ENCODE results near the gene RHBDF2.

Gene RHBDF2

DNA sequence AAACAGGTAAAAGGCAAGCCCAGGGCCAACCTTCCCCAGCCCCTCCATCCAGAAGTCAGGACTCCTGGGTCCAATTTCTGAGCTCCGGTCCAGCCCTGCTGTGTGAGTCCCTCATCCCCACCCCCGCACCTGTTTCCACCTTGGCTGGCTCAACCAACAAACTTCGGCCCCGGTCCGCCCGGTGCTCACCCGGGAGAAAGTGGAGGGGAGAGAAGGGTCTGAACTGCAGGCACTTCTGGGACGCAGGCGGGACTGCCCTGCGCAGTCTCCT, 541 bp downstream of the RHBDF2 start:
- no peak for DNase-seq

DNA sequence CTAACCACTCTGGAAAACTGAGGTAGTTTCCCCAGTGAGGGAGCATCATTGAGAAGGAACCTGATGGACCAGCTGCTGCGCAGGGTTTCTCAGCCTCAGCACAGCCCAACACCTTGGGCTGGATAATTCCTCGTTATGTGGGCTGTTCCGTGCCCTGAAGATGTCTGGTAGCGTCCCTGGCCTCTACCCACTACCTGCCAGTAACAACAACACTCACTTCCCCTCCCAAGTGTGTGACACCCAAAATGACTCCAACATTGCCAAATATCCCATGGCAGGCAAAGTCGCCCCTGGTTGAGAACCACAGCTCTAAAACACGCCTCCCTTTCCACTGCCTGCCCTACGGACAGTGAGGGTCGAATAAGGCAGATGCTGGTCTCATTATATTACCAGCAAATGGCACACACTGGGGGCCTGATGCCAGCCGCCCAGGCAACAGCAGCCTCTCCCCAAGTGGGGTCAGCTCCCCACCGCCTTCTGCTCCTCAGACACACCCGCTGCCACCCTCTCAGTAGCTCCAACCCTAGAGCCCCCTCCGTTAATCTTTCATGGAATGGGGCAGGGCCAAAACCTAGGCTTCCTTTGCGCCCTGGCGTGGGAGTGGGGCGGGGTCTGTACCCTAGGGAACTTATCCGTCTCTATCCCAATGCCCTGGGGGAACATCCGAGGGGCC, 1.0 kb downstream of the RHBDF2 start:
- no peak for DNase-seq

DNA sequence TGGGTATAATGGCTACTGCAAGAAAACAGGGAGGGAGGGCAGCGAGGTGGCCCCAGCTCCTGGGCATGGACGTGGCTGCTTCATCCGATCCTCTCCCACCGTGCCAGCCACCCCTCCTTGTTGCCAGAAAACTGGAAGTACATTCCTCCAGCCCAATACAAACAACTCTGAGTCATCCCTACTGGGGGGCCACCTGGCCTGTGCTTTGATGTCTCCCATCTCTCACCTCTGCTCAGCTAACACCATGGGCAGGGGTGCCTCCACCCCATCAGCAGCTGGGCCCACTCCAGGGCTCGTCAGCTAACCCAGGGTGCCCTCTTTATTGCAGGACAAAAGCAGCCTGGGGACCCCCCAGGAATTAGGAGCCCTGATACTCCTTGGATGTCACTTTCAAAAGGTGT, 2.0 kb downstream of the RHBDF2 start:
- DNase-seq, result no peak

DNA sequence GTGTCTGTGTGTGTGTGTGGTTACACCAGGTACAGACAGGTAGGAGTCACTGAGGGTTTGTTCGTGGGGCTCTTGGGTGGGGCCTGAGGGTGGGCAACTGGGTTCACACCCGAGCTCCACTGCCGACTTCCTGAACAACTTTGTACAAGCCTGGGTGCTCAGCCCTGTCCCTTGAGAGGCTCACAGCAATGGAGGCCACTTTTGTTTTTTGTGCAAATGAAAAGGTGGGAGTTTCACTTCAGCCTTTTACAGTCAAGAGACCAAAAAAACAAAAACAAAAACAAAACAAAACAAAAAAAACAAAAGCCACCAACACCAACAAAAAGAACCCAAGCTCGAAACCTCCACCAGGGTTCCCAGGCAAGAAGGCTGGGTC, 2.4 kb downstream of the RHBDF2 start:
- no peak for DNase-seq

- DNase-seq, result no peak
Observed at GRCh38 chr17:76497979-76498875, 3.0 kb downstream of the RHBDF2 start.

- no peak for DNase-seq
Observed at GRCh38 chr17:76497699-76497978, 3.6 kb downstream of the RHBDF2 start.

DNA sequence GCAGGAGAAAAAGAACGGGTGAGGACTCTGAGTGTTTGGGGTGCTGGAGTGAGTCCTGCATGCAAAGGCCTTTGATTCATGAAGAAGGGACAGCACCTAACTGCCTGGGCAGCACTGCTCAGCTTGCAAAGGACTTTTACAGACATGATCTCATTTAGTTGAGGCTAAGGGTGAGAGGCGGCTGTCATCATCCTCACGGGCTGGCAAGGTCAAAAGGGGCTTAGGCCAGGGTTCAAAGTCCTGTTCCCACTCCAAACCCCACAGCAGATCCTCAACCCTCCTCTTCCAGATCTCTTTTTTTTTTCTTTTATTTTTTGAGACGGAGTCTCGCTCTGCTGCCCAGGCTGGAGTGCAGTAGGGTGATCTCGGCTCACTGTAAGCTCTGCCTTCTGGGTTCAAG, 4.8 kb downstream of the RHBDF2 start:
- DNase-seq, result no peak

- DNase-seq, result no peak
Observed at GRCh38 chr17:76495663-76496400, 5.4 kb downstream of the RHBDF2 start.

- DNase-seq, result peak; percentile 30
Observed at GRCh38 chr17:76493505-76494167, 7.6 kb downstream of the RHBDF2 start.

GRCh38 chr17:76492989-76493501, 8.2 kb downstream of the RHBDF2 start:
- no peak for DNase-seq

- DNase-seq, result no peak
Observed at GRCh38 chr17:76492123-76492988, 8.9 kb downstream of the RHBDF2 start.

- DNase-seq, result no peak
Observed at GRCh38 chr17:76491271-76492122, 9.7 kb downstream of the RHBDF2 start.

GRCh38 chr17:76490112-76490710, 11.0 kb downstream of the RHBDF2 start:
- DNase-seq, result no peak

DNA sequence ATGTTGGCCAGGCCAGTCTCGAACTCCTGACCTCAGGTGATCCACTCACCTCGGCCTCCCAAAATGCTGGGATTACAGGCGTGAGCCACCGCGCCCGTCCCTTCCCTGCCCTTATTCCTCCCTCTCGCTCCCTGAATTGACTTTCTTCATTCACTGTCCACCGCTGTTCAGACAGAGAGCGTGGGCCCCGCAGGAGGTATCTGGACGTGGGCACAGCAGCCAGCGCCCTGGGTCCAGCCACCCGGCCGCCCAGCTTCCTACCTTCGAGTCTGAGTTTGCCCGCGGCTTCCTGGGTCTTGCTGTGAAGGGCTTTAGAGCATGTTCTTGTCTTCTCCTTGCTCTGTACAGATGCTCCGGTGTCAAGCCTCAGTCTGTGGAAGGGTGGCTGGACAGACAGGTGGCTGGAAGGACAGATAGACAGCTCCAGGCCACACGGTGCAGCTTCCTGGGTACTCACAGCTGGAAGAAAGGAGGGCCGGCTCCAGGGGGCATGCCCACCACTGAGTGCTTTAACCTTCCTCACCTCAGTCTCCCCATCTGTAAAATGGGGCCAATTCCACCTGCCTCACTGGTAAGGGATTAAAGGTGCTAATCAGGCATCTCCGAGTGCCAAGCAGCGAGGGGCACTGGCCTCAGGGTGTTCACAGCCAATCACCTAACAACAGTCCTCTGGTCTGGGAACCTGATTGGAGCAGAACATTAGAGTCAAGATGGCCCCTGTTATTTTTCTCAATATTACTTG, 13.6 kb downstream of the RHBDF2 start:
- no peak for DNase-seq

DNA sequence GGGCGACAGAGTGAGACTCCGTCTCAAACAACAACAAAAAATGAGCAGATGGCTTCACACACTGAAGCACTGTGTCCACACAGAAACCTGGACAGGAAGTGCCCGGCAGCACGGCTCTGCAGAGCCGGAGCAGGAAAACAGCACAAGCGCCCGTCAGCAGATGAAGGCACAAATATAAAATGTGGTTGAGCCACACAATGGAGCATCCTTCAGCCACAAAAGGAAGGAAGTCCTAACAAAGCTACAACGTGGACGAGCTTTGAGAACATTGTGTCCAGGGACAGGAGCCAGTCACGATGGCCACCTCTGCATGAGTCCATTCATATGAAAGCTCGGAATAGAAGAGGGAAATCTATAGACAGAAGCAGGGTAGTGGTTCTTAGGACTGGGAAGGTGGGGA, 15.7 kb downstream of the RHBDF2 start:
- DNase-seq, result no peak

- no peak for DNase-seq
Observed at GRCh38 chr17:76484228-76484725, 16.9 kb downstream of the RHBDF2 start.

- no peak for DNase-seq
Observed at GRCh38 chr17:76481071-76481655, 20.1 kb downstream of the RHBDF2 start.

DNA sequence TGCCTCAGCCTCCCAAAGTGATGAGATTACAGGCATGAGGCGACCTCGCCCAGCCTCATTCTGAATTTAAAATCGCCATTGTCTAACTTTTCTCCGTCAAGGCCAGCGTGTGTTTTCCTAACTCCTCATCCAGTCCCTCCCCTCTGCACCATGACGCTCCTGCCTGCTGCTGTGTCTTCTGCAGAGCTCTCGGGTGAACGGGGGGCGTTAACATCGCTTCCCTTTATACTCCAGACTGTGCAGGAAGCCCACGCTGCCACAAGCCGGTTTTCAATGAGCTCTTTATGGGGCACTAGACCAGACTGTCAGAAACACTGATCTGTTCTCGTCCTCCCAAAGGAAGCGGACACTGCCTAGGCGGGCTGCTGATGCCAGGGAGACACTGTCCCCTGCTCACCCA, 20.6 kb downstream of the RHBDF2 start:
- DNase-seq, result no peak

DNA sequence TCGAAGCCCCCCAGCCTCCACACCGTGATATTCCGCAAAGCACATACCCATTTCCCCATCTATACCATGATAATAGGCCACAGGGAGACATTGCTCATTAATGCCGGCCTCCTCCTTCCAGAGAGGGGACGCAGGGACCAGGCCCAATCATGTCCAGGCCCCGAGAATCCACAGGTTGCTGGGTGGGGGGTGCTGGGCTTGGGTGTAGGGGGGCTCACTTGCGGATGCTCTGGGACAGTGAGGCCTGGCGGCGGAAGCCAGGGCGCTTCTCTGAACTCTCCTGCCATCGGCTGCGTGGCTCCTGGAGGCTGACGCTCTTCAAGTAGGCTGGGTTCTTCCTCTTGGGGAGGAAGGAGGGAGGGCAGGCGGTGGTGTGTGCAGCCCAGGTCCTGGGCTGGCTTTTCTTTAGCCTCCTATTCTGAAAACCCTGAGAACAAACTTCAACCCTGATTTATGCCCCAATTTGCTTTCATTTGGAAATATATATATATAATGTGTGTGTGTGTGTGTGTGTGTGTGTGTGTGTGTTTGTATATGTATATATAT, 21.6 kb downstream of the RHBDF2 start:
- DNase-seq, result no peak

Data from T-helper 9 cell (primary cell).